ENCODE data around the gene TANC2.

Gene TANC2

GRCh38 chr17:62965686-62966425, at the start of gene TANC2:
Gene TANC2 (plus strand): TSS chr17:62966235. CDS start chr17:63009560, 43,325 bp downstream.
- H3K4me3 ChIP-seq (ENCODE audit: insufficient read length, low read depth), result peak within 1 kb of the TSS; percentile 73
- no peak for TF ChIP-seq SUZ12 (IDR thresholded peaks at IDR 0.05; ENCODE audit: extremely low read depth, insufficient read depth, insufficient read length)
- TF ChIP-seq ZNF274 (IDR thresholded peaks at IDR 0.05; ENCODE audit: low read depth, low read length), result no peak
- TF ChIP-seq YY1 (IDR thresholded peaks at IDR 0.05; ENCODE audit: insufficient read depth, insufficient read length), result no peak
- H3K27me3 ChIP-seq (ENCODE audit: insufficient read depth, insufficient read length), result peaks cover 24% of the 10 kb centered on the region
- H3K9ac ChIP-seq (ENCODE audit: insufficient read length, low read depth), result peak within 1 kb of the TSS; percentile 71
- no peaks in the 10 kb centered on the region for H3K36me3 ChIP-seq (ENCODE audit: insufficient read depth, insufficient read length, low read length)
- DNase-seq (ENCODE audit: low read depth, low spot score), result peak; percentile 22
- peaks cover 5% of the 10 kb centered on the region for H3K4me1 ChIP-seq (ENCODE audit: insufficient read depth, insufficient read length)
- H3K9me3 ChIP-seq (ENCODE audit: insufficient read depth, low read length), result no peaks in the 10 kb centered on the region

- H3K4me1 ChIP-seq (ENCODE audit: insufficient read depth, insufficient read length), result no peaks in the 10 kb centered on the region
- DNase-seq (ENCODE audit: low read depth, low spot score), result no peak
- no peaks in the 10 kb centered on the region for H3K27me3 ChIP-seq (ENCODE audit: insufficient read depth, insufficient read length)
- no peak overlapping the region for H3K4me3 ChIP-seq (ENCODE audit: insufficient read length, low read depth)
- H3K9ac ChIP-seq (ENCODE audit: insufficient read length, low read depth), result no peak overlapping the region
- no peak for TF ChIP-seq ZNF274 (IDR thresholded peaks at IDR 0.05; ENCODE audit: low read depth, low read length)
- TF ChIP-seq YY1 (IDR thresholded peaks at IDR 0.05; ENCODE audit: insufficient read depth, insufficient read length), result no peak
- TF ChIP-seq SUZ12 (IDR thresholded peaks at IDR 0.05; ENCODE audit: extremely low read depth, insufficient read depth, insufficient read length), result no peak
- no peaks in the 10 kb centered on the region for H3K36me3 ChIP-seq (ENCODE audit: insufficient read depth, insufficient read length, low read length)
- peaks cover 10% of the 10 kb centered on the region; the same call in 1 of the 2 replicates for H3K9me3 ChIP-seq (ENCODE audit: insufficient read depth, low read length)
Observed at GRCh38 chr17:62916684-62917571, 49.1 kb upstream of the TANC2 start.

GRCh38 chr17:62919388-62919787, 46.6 kb upstream of the TANC2 start:
- DNase-seq (ENCODE audit: low read depth, low spot score), result no peak
- Histone ChIP-seq H3K27me3 (ENCODE audit: insufficient read depth, insufficient read length) (no peaks in the 10 kb centered on the region), H3K4me3 (ENCODE audit: insufficient read length, low read depth) (no peak overlapping the region), H3K36me3 (ENCODE audit: insufficient read depth, insufficient read length, low read length) (no peaks in the 10 kb centered on the region), H3K9ac (ENCODE audit: insufficient read length, low read depth) (no peak overlapping the region), H3K4me1 (ENCODE audit: insufficient read depth, insufficient read length) (no peaks in the 10 kb centered on the region), H3K9me3 (ENCODE audit: insufficient read depth, low read length) (no peaks in the 10 kb centered on the region)
- TF ChIP-seq ZNF274 (IDR thresholded peaks at IDR 0.05; ENCODE audit: low read depth, low read length), result no peak

DNA sequence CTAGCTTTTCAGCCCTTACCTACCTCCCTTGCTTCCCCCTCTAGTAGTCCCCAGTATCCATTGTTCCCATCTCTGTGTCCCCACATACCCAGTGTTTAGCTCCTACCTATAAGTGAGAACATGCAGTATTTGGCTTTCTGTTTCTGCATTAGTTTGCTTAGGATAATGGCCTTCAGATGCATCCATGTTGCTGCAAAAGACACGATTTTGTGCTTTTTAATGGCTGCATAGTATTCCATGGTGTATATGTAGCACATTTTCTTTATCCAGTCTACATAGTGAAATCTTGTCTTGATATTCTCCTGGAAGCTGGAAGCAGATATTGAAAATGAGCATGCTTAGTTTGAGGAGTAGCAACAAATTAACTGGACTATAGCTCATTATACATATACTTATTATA, 45.7 kb upstream of the TANC2 start:
- H3K36me3 ChIP-seq (ENCODE audit: insufficient read depth, insufficient read length, low read length), result no peaks in the 10 kb centered on the region
- TF ChIP-seq ZNF274 (IDR thresholded peaks at IDR 0.05; ENCODE audit: low read depth, low read length) (no peak), SUZ12 (IDR thresholded peaks at IDR 0.05; ENCODE audit: extremely low read depth, insufficient read depth, insufficient read length) (no peak), YY1 (IDR thresholded peaks at IDR 0.05; ENCODE audit: insufficient read depth, insufficient read length) (no peak)
- no peak for DNase-seq (ENCODE audit: low read depth, low spot score)
- H3K27me3 ChIP-seq (ENCODE audit: insufficient read depth, insufficient read length), result no peaks in the 10 kb centered on the region
- no peak overlapping the region for H3K9ac ChIP-seq (ENCODE audit: insufficient read length, low read depth)
- no peaks in the 10 kb centered on the region for H3K4me1 ChIP-seq (ENCODE audit: insufficient read depth, insufficient read length)
- H3K9me3 ChIP-seq (ENCODE audit: insufficient read depth, low read length), result no peaks in the 10 kb centered on the region
- H3K4me3 ChIP-seq (ENCODE audit: insufficient read length, low read depth), result no peak overlapping the region

DNA sequence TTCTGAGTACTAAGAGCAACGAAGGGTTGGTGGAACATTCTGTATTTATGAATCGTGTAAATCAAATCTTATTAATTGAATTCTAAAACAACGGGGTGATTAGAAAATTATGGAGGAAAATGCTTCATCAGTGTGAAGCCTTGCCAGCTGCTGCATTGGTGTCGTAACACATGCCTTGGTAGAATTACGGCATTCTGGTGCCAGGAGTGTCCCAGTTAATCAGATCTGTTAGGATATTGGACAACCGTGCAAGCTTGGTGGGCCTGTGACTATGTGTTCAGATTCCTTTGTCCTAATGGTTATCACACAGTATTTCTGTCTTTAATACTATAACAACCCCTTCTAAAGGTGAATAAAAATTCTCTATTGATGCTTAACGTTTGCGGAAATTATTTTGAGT, 44.2 kb upstream of the TANC2 start:
- H3K27me3 ChIP-seq (ENCODE audit: insufficient read depth, insufficient read length), result no peaks in the 10 kb centered on the region
- DNase-seq (ENCODE audit: low read depth, low spot score), result no peak
- H3K4me1 ChIP-seq (ENCODE audit: insufficient read depth, insufficient read length), result no peaks in the 10 kb centered on the region
- no peaks in the 10 kb centered on the region for H3K36me3 ChIP-seq (ENCODE audit: insufficient read depth, insufficient read length, low read length)
- H3K9me3 ChIP-seq (ENCODE audit: insufficient read depth, low read length), result no peaks in the 10 kb centered on the region
- TF ChIP-seq ZNF274 (IDR thresholded peaks at IDR 0.05; ENCODE audit: low read depth, low read length), result no peak
- no peak for TF ChIP-seq SUZ12 (IDR thresholded peaks at IDR 0.05; ENCODE audit: extremely low read depth, insufficient read depth, insufficient read length)
- no peak for TF ChIP-seq YY1 (IDR thresholded peaks at IDR 0.05; ENCODE audit: insufficient read depth, insufficient read length)
- H3K4me3 ChIP-seq (ENCODE audit: insufficient read length, low read depth), result no peak overlapping the region
- H3K9ac ChIP-seq (ENCODE audit: insufficient read length, low read depth), result no peak overlapping the region

DNA sequence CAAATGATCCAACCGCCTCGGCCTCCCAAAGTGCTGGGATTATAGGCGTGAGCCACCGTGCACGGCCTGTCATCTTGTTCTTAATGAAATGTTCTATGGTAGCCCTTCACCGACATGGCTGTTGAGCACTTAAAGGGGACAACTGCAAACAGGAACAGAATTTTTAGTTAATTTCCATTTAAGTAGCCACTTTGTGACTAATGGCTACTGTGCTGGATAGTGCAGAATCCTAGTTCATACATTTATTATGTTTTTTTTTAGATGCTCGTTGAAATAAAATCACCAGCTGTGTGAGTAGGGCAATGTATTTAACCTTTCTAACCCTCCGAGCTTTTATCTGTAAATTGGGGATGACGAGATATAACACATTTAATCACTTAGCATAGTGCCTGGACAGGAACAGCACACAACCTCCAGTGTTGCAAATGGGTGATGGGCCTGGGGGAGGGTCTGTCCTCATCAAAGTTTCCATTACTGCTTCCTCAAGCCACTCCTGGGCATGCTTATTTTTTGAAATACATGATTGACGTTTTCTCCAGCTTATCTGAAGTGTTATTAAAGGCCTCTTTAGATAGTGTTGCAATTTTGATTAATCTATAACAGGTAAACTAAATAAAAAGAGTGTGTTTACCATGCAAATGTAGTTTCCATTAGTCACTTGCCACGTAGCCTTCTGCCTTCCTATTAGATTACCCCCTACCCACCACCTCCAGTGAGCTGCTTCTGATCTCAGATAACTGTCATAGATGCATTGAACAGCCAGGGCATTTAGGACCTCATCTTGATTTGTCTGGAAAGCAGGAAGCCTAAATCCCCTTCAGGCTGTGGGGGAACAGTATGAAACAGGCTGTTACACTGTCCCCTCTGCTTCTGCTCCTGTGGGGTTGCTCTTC, 42.5 kb upstream of the TANC2 start:
- TF ChIP-seq ZNF274 (IDR thresholded peaks at IDR 0.05; ENCODE audit: low read depth, low read length) (no peak), YY1 (IDR thresholded peaks at IDR 0.05; ENCODE audit: insufficient read depth, insufficient read length) (no peak), SUZ12 (IDR thresholded peaks at IDR 0.05; ENCODE audit: extremely low read depth, insufficient read depth, insufficient read length) (no peak)
- Histone ChIP-seq H3K9ac (ENCODE audit: insufficient read length, low read depth) (no peak overlapping the region), H3K4me1 (ENCODE audit: insufficient read depth, insufficient read length) (no peaks in the 10 kb centered on the region), H3K9me3 (ENCODE audit: insufficient read depth, low read length) (no peaks in the 10 kb centered on the region), H3K4me3 (ENCODE audit: insufficient read length, low read depth) (no peak overlapping the region), H3K27me3 (ENCODE audit: insufficient read depth, insufficient read length) (no peaks in the 10 kb centered on the region), H3K36me3 (ENCODE audit: insufficient read depth, insufficient read length, low read length) (no peaks in the 10 kb centered on the region)
- DNase-seq (ENCODE audit: low read depth, low spot score), result no peak

Data from NT2/D1 (cell line).